Bronchial epithelial cell (primary cell): Measurements from ENCODE around the gene PLK1. TPM values are rescaled to one million over a fixed set of nuclear protein-coding genes. Genes with fewer than 3 reads are reported as not detected.

Experiments used
- DNase-seq: peaks from one replicate; pipeline ENCODE4 v3.0.0-alpha.2; 2010; ENCODE audit warnings: low read depth
- FAIRE-seq: peaks from 2 replicates; lab custom pipeline; 2011; peaks lifted over from hg19 to GRCh38; lab: Jason Lieb, UNC
- H3K27me3 ChIP-seq: 2 replicates; pipeline ENCODE4 v1.5.1; 2011; ENCODE audit warnings: low read length; ENCODE audit not compliant: control insufficient read depth, insufficient read depth
- H3K36me3 ChIP-seq: 2 replicates; pipeline ENCODE4 v1.5.1; 2011; ENCODE audit warnings: low read length; ENCODE audit not compliant: control insufficient read depth, insufficient read depth
- H3K4me3 ChIP-seq: 2 replicates; pipeline ENCODE4 v1.5.1; 2011; ENCODE audit warnings: mild to moderate bottlenecking, low read depth, low read length, control low read depth
- total RNA-seq: library from RNA; depleted of rRNA; stranded (reverse); fragments of >200 nt; gene quantifications from 2 replicates; pipeline ENCODE4 v1.2.1, GENCODE V29; 2014
- TF ChIP-seq, protein P1 (sequence below): IDR thresholded peaks from 2 replicates; pipeline ENCODE4 v1.5.1; 2011; ENCODE audit warnings: mild to moderate bottlenecking, moderate library complexity, low read length, control low read depth, inconsistent platforms; ENCODE audit not compliant: insufficient read depth, severe bottlenecking

PLK1 gene
- total RNA-seq, 1 donor from 2014 or later, result 1.3 TPM

DNA sequence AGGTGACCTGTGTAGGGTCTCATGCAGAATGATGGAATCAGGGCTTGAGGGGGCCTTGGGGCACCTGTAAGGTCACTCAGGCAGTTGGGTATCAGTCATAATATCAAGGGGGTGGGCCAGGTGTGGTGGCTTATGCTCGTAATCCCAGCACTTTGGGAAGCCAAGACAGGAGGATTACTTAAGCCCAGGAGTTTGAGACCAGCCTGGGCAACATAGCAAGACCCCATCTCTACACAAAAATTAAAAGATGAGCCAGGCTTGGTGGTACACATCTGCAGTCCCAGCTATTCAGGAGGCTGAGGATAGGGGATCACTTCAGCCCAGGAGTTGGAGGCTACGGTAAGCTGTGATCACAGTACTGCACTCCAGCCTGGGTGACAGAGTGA, 26.8 kb downstream of the PLK1 start:
- DNase-seq (no peak), FAIRE-seq (no peak)
- TF ChIP-seq, protein P1, sequence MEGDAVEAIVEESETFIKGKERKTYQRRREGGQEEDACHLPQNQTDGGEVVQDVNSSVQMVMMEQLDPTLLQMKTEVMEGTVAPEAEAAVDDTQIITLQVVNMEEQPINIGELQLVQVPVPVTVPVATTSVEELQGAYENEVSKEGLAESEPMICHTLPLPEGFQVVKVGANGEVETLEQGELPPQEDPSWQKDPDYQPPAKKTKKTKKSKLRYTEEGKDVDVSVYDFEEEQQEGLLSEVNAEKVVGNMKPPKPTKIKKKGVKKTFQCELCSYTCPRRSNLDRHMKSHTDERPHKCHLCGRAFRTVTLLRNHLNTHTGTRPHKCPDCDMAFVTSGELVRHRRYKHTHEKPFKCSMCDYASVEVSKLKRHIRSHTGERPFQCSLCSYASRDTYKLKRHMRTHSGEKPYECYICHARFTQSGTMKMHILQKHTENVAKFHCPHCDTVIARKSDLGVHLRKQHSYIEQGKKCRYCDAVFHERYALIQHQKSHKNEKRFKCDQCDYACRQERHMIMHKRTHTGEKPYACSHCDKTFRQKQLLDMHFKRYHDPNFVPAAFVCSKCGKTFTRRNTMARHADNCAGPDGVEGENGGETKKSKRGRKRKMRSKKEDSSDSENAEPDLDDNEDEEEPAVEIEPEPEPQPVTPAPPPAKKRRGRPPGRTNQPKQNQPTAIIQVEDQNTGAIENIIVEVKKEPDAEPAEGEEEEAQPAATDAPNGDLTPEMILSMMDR, result no peak
- no peaks in the 10 kb centered on the region for H3K36me3 ChIP-seq
- no peak overlapping the region for H3K4me3 ChIP-seq
- no peaks in the 10 kb centered on the region for H3K27me3 ChIP-seq

DNA sequence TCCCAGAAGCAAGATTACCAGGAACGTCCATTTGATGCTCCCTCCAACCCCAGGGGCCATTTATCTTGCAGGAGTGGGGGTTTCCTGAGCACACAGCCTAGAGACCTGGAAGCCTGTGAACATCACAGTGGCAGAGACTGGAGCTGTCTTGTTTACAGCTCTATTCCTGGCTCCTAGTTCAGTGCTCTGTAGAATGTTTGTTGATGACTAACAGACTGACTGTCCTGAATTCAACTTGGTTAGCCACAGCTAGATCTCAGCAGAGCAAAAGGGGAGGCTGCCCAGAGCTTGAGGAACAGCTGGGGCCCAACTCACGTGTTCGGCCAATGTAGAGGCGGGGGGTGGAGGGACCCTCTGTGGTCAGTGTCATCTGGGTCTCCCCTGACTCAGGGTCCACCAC, 27.8 kb downstream of the PLK1 start:
- Histone ChIP-seq H3K4me3 (no peak overlapping the region), H3K36me3 (no peaks in the 10 kb centered on the region), H3K27me3 (no peaks in the 10 kb centered on the region)
- FAIRE-seq (no peak), DNase-seq (no peak)
- TF ChIP-seq, protein P1, result no peak

DNA sequence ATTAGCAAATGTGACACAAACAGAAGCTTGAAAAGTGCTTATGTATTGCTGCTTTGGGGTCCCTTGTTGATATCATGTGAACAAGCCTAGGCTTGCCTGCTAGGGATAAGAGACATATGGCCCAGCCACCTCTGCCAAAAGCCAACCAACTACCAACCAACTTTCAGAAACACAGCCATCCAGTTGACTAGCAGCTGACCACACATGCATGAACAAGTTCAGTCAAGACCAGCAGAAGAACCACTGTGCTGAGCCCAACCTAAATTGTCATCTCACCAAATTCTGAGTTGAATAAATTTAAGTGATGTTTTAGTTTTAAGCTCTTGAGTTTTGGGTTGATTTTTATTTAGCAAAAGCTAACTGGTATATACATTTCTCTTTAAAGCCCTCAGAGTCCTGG, 30.8 kb downstream of the PLK1 start:
- FAIRE-seq (no peak), DNase-seq (no peak)
- no peak overlapping the region for H3K4me3 ChIP-seq
- TF ChIP-seq, protein P1, result no peak
- no peaks in the 10 kb centered on the region for H3K36me3 ChIP-seq
- no peaks in the 10 kb centered on the region for H3K27me3 ChIP-seq

DNA sequence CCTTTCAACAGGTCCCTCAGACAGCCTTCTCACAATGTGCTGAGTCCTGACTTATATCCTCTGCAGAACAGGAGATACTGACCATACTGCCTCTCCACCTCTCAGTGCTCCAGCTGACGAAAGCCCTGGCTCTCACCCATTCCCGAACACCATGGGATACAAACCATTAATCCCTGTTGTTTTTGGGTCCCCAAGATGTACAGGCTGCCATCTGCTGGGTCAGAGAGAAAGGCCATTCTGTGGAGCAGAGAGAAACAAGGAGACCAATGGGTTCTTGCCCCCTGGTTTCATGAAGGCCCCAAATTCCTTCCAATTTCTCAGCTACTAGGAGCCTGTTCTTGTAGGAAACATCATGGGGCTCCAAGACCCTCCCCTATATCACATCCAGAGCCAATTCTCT, 31.3 kb downstream of the PLK1 start:
- H3K4me3 ChIP-seq, result no peak overlapping the region
- FAIRE-seq (peak; percentile 13), DNase-seq (no peak)
- TF ChIP-seq, protein P1, result no peak
- H3K36me3 ChIP-seq, result no peaks in the 10 kb centered on the region
- H3K27me3 ChIP-seq, result peaks cover 3% of the 10 kb centered on the region

DNA sequence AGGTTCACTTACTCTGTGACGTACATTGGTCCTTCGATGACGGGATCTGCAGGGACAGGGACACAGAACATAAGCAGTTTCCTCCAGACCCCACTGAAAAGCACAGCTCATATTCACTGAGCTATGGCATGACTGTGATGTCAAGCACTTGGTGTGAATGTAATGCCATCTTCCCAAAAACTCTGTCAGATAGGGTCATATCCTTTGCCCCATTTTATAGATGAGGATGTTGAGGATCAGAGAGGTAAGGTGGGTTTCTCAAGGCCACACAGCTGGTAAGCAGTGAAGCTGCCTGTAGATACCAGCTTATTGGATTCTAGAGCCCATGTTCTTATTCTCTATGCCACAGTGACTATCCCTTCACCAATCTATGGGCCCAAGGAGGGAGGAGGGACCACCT, 31.8 kb downstream of the PLK1 start:
- peaks cover 3% of the 10 kb centered on the region for H3K27me3 ChIP-seq
- FAIRE-seq (no peak), DNase-seq (no peak)
- no peaks in the 10 kb centered on the region for H3K36me3 ChIP-seq
- H3K4me3 ChIP-seq, result no peak overlapping the region
- TF ChIP-seq, protein P1, result no peak

DNA sequence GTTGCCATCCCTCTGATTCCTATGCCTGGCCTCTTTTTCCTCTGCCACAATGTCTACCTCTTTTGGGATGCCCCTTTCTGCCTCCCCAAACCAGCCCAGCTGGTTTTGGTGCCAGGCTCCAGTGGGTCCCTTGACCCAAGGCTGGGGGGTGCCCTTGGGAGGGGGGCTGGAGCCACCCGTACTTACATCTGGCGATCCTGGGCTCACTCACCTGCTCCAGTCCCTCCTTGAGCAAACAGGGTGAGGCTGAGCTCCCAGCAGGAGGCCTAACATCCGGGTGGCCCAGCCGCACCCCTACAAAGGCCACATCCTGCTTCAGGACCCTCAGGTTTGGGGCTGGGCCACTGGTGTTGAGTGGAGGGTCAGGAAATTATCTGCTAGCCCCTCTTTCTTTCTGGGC, 33.1 kb downstream of the PLK1 start:
- TF ChIP-seq, protein P1, result no peak
- H3K36me3 ChIP-seq, result no peaks in the 10 kb centered on the region
- DNase-seq, result no peak

More for the DNA sequence above, 33.1 kb downstream of the PLK1 start:
- peaks cover 3% of the 10 kb centered on the region for H3K27me3 ChIP-seq
- H3K4me3 ChIP-seq, result no peak overlapping the region
- no peak for FAIRE-seq
